ENCODE data around the gene SH3PXD2A.
"Not testable (repeated sequence)": the region's sequence is repeated elsewhere in the genome, so short reads cannot be mapped to it uniquely, and the experiment has no call there.

SH3PXD2A gene

GRCh38 chr10:103607051-103607450 is 248.3 kb downstream of the SH3PXD2A start:
- not testable (repeated sequence) for H2BK5ac ChIP-seq (ENCODE audit: low read depth, low read length, poor library complexity); H3K9ac ChIP-seq (ENCODE audit: low read length); H3K4me1 ChIP-seq (ENCODE audit: control insufficient read depth in 1 of 2, insufficient read depth in 2 of 2, low read length in 2 of 2); H2BK12ac ChIP-seq (ENCODE audit: low read length); H2AFZ ChIP-seq (ENCODE audit: insufficient read depth, low read length, poor library complexity); H3K18ac ChIP-seq (ENCODE audit: low read length); H2BK120ac ChIP-seq (ENCODE audit: insufficient read depth, low read length, poor library complexity); H3K79me2 ChIP-seq (ENCODE audit: control insufficient read depth, insufficient read depth, low read length, poor library complexity); H3K23ac ChIP-seq (ENCODE audit: low read length); H3K14ac ChIP-seq (ENCODE audit: low read length); H4K12ac ChIP-seq (ENCODE audit: low read depth, low read length); H3K9me3 ChIP-seq (ENCODE audit: insufficient read depth, low read depth, low read length); H3K79me1 ChIP-seq (ENCODE audit: low read length); H4K8ac ChIP-seq (ENCODE audit: low read depth, low read length); DNase-seq; H4K91ac ChIP-seq (ENCODE audit: low read depth, low read length); H3K27me3 ChIP-seq (ENCODE audit: insufficient read depth, low read length); H2AK5ac ChIP-seq (ENCODE audit: low read length); H3K27ac ChIP-seq (ENCODE audit: low read depth, low read length); H3K4ac ChIP-seq (ENCODE audit: low read depth, low read length); H3K4me3 ChIP-seq (ENCODE audit: low read depth, low read length); H3K4me2 ChIP-seq (ENCODE audit: low read length)
- WGBS (ENCODE audit: extremely low coverage, insufficient coverage, insufficient read length) = no CpG with 5 or more reads among the region's 32 CpGs
- peaks cover 16 to 17% of the 10 kb centered on the region in 2 experiments for H3K36me3 ChIP-seq (ENCODE audit: control insufficient read depth in 1 of 2, insufficient read depth in 2 of 2, low read length in 2 of 2)

GRCh38 chr10:103606097-103606438 is 249.3 kb downstream of the SH3PXD2A start:
- H3K27me3 ChIP-seq (ENCODE audit: insufficient read depth, low read length); DNase-seq; H2AFZ ChIP-seq (ENCODE audit: insufficient read depth, low read length, poor library complexity); H2BK12ac ChIP-seq (ENCODE audit: low read length); H3K18ac ChIP-seq (ENCODE audit: low read length); H3K4ac ChIP-seq (ENCODE audit: low read depth, low read length); H3K23ac ChIP-seq (ENCODE audit: low read length); H3K9ac ChIP-seq (ENCODE audit: low read length); H4K91ac ChIP-seq (ENCODE audit: low read depth, low read length); H3K4me3 ChIP-seq (ENCODE audit: low read depth, low read length); H2BK120ac ChIP-seq (ENCODE audit: insufficient read depth, low read length, poor library complexity); H3K79me1 ChIP-seq (ENCODE audit: low read length); H3K79me2 ChIP-seq (ENCODE audit: control insufficient read depth, insufficient read depth, low read length, poor library complexity); H3K14ac ChIP-seq (ENCODE audit: low read length); H4K12ac ChIP-seq (ENCODE audit: low read depth, low read length); H3K9me3 ChIP-seq (ENCODE audit: insufficient read depth, low read depth, low read length); H3K4me2 ChIP-seq (ENCODE audit: low read length); H2AK5ac ChIP-seq (ENCODE audit: low read length); H2BK5ac ChIP-seq (ENCODE audit: low read depth, low read length, poor library complexity); H3K4me1 ChIP-seq (ENCODE audit: control insufficient read depth in 1 of 2, insufficient read depth in 2 of 2, low read length in 2 of 2); H4K8ac ChIP-seq (ENCODE audit: low read depth, low read length); H3K27ac ChIP-seq (ENCODE audit: low read depth, low read length): not testable (repeated sequence)
- H3K36me3 ChIP-seq (ENCODE audit: control insufficient read depth in 1 of 2, insufficient read depth in 2 of 2, low read length in 2 of 2) = peaks cover 20 to 25% of the 10 kb centered on the region in 2 experiments
- no CpG with 5 or more reads among the region's 1 CpG for WGBS (ENCODE audit: extremely low coverage, insufficient coverage, insufficient read length)

GRCh38 chr10:103605359-103606096 is 249.8 kb downstream of the SH3PXD2A start:
- peaks cover 20 to 28% of the 10 kb centered on the region in 2 experiments for H3K36me3 ChIP-seq (ENCODE audit: control insufficient read depth in 1 of 2, insufficient read depth in 2 of 2, low read length in 2 of 2)
- peaks cover 6% of the 10 kb centered on the region for H3K9me3 ChIP-seq (ENCODE audit: insufficient read depth, low read depth, low read length)
- no peak overlapping the region for H2BK120ac ChIP-seq (ENCODE audit: insufficient read depth, low read length, poor library complexity)
- no peak overlapping the region for H2AFZ ChIP-seq (ENCODE audit: insufficient read depth, low read length, poor library complexity)
- no peak overlapping the region for H3K9ac ChIP-seq (ENCODE audit: low read length)
- H3K23ac ChIP-seq (ENCODE audit: low read length) = no peak overlapping the region
- H3K4me3 ChIP-seq (ENCODE audit: low read depth, low read length) = no peak overlapping the region
- no peak overlapping the region for H3K14ac ChIP-seq (ENCODE audit: low read length)
- H4K8ac ChIP-seq (ENCODE audit: low read depth, low read length) = no peak overlapping the region
- no peak overlapping the region for H2BK12ac ChIP-seq (ENCODE audit: low read length)
- no peak overlapping the region for H4K12ac ChIP-seq (ENCODE audit: low read depth, low read length)
- no peak overlapping the region for H2AK5ac ChIP-seq (ENCODE audit: low read length)
- no peak overlapping the region for H3K27ac ChIP-seq (ENCODE audit: low read depth, low read length)
- no peak overlapping the region for H3K4ac ChIP-seq (ENCODE audit: low read depth, low read length)
- H3K4me1 ChIP-seq (ENCODE audit: control insufficient read depth in 1 of 2, insufficient read depth in 2 of 2, low read length in 2 of 2) = no peaks in the 10 kb centered on the region
- H3K18ac ChIP-seq (ENCODE audit: low read length) = no peak overlapping the region
- no peak overlapping the region for H2BK5ac ChIP-seq (ENCODE audit: low read depth, low read length, poor library complexity)
- H3K79me1 ChIP-seq (ENCODE audit: low read length) = no peaks in the 10 kb centered on the region
- H3K79me2 ChIP-seq (ENCODE audit: control insufficient read depth, insufficient read depth, low read length, poor library complexity) = no peaks in the 10 kb centered on the region
- H4K91ac ChIP-seq (ENCODE audit: low read depth, low read length) = no peak overlapping the region
- DNase-seq = peak; percentile 65 to 83
- no CpG with 5 or more reads among the region's 12 CpGs for WGBS (ENCODE audit: extremely low coverage, insufficient coverage, insufficient read length)
- H3K27me3 ChIP-seq (ENCODE audit: insufficient read depth, low read length) = no peaks in the 10 kb centered on the region
- H3K4me2 ChIP-seq (ENCODE audit: low read length) = no peak overlapping the region

- Histone ChIP-seq H3K4me1 (ENCODE audit: control insufficient read depth in 1 of 2, insufficient read depth in 2 of 2, low read length in 2 of 2) (no peaks in the 10 kb centered on the region), H3K27me3 (ENCODE audit: insufficient read depth, low read length) (no peaks in the 10 kb centered on the region), H4K8ac (ENCODE audit: low read depth, low read length) (no peak overlapping the region), H3K4me3 (ENCODE audit: low read depth, low read length) (no peak overlapping the region), H3K36me3 (ENCODE audit: control insufficient read depth in 1 of 2, insufficient read depth in 2 of 2, low read length in 2 of 2) (peaks cover 20 to 28% of the 10 kb centered on the region in 2 experiments), H2BK120ac (ENCODE audit: insufficient read depth, low read length, poor library complexity) (no peak overlapping the region), H3K27ac (ENCODE audit: low read depth, low read length) (no peak overlapping the region), H2AFZ (ENCODE audit: insufficient read depth, low read length, poor library complexity) (no peak overlapping the region), H4K12ac (ENCODE audit: low read depth, low read length) (no peak overlapping the region), H3K9me3 (ENCODE audit: insufficient read depth, low read depth, low read length) (peaks cover 6% of the 10 kb centered on the region), H3K9ac (ENCODE audit: low read length) (no peak overlapping the region), H2BK12ac (ENCODE audit: low read length) (no peak overlapping the region), H3K4me2 (ENCODE audit: low read length) (no peak overlapping the region), H2BK5ac (ENCODE audit: low read depth, low read length, poor library complexity) (no peak overlapping the region), H3K23ac (ENCODE audit: low read length) (no peak overlapping the region), H4K91ac (ENCODE audit: low read depth, low read length) (no peak overlapping the region), H3K18ac (ENCODE audit: low read length) (no peak overlapping the region), H3K79me2 (ENCODE audit: control insufficient read depth, insufficient read depth, low read length, poor library complexity) (no peaks in the 10 kb centered on the region), H3K79me1 (ENCODE audit: low read length) (no peaks in the 10 kb centered on the region), H2AK5ac (ENCODE audit: low read length) (no peak overlapping the region), H3K14ac (ENCODE audit: low read length) (no peak overlapping the region), H3K4ac (ENCODE audit: low read depth, low read length) (no peak overlapping the region)
- no CpG with 5 or more reads among the region's 23 CpGs for WGBS (ENCODE audit: extremely low coverage, insufficient coverage, insufficient read length)
- no peak for DNase-seq
Observed at GRCh38 chr10:103603382-103603781, 252.0 kb downstream of the SH3PXD2A start.

Data from trophoblast cell (in vitro differentiated cells and primary cell).